ENCODE results near the gene GABBR2.

Gene GABBR2

DNA sequence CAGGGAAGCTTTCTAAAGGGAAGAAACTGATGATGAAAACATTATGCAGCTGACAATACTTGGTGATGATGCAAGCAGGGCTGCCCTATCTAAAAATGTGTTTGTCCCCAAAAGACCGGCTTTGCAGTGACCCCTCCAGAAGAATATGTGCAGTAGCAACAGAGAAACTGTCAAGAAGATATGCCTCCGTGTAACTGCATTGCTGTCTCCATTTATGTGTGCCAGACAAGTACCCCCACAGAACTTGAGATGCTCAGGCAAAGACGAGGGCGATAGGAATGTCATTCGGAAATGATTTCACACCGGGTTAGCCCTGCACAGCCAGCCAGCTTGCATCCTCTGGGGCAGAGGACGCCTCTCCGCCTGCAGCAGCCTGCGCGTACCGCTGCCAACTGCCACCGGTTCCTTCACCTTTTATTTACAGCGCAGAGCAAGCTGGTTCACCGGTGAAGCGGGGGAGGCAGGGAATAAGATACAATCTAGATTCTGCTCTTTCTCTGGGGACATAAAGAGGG, 2.0 kb downstream of the GABBR2 start:
- H3K27ac ChIP-seq: no peak overlapping the region
- H3K4me3 ChIP-seq (ENCODE audit: low read depth, low read length): no peak overlapping the region
- H3K36me3 ChIP-seq (replicated peaks): no peaks in the 10 kb centered on the region
- in situ Hi-C loops (cut with HindIII; ENCODE audit: low pct_ligation_motif_present, low sequenced_read_pairs): no loop called here
- no peak for TF ChIP-seq CTCF (IDR thresholded peaks at IDR 0.05; ENCODE audit: low read depth, low read length, missing control alignments)
- peak; percentile 3 for DNase-seq
- peaks cover 42% of the 10 kb centered on the region for H3K27me3 ChIP-seq (replicated peaks)

DNA sequence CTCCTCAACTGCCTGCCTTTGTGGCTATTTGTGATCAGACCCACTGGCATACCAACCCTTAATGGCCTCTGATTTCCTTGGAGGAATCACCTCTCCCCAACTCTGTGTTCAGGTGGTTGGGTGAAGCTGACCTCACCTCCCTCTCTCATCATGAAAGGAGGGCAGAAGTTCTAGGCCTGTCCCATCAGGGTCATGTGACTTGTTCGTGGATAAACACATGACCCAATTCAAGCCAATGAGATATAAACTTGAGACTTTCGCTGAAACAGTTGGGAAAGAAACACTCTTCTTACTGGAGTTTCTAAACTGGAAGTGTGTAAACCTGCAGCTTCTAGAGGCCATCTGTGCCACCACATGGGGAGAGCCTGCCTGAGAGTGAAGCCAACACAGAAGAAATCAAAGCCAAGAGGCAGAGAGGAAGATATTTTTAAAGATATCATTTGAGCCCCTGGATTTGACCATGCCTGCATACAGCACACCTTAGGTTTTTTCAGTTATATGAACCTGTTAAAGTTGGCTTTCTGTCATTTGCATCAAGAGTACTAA, 5.8 kb downstream of the GABBR2 start:
- in situ Hi-C loops (cut with HindIII; ENCODE audit: low pct_ligation_motif_present, low sequenced_read_pairs): no loop called here
- TF ChIP-seq CTCF (IDR thresholded peaks at IDR 0.05; ENCODE audit: low read depth, low read length, missing control alignments): no peak
- Histone ChIP-seq H3K36me3 (replicated peaks) (no peaks in the 10 kb centered on the region), H3K27me3 (replicated peaks) (peaks cover 23% of the 10 kb centered on the region), H3K27ac (no peak overlapping the region), H3K4me3 (ENCODE audit: low read depth, low read length) (no peak overlapping the region)
- no peak for DNase-seq

DNA sequence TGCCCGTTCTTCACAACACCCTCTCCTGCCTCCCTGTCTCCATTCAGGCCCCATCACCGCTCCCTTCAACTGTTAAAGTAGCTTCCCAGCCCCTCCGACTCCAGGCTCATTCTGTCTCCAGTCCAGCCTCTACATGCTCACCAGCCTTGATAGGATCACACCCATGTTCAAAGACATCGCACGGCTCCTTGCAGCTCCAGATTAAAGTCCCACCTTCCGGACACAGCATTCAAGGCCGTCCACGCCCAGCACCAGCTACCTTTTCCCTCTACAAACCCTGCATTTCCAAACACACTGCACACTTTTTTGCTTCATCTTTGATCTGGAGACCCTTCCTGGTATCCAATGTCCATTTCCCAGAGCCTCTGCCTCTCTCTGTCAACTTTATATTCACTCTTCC, 6.4 kb downstream of the GABBR2 start:
- in situ Hi-C loops (cut with HindIII; ENCODE audit: low pct_ligation_motif_present, low sequenced_read_pairs): no loop called here

GRCh38 chr9:98701576-98701975, 7.2 kb downstream of the GABBR2 start:
- TF ChIP-seq CTCF (IDR thresholded peaks at IDR 0.05; ENCODE audit: low read depth, low read length, missing control alignments): no peak
- in situ Hi-C loops (cut with HindIII; ENCODE audit: low pct_ligation_motif_present, low sequenced_read_pairs): no loop called here

More for the DNA sequence above, 6.4 kb downstream of the GABBR2 start:
- TF ChIP-seq CTCF (IDR thresholded peaks at IDR 0.05; ENCODE audit: low read depth, low read length, missing control alignments): no peak
- Histone ChIP-seq H3K27ac (no peak overlapping the region), H3K27me3 (replicated peaks) (peaks cover 17% of the 10 kb centered on the region), H3K4me3 (ENCODE audit: low read depth, low read length) (no peak overlapping the region), H3K36me3 (replicated peaks) (no peaks in the 10 kb centered on the region)
- DNase-seq: no peak

DNA sequence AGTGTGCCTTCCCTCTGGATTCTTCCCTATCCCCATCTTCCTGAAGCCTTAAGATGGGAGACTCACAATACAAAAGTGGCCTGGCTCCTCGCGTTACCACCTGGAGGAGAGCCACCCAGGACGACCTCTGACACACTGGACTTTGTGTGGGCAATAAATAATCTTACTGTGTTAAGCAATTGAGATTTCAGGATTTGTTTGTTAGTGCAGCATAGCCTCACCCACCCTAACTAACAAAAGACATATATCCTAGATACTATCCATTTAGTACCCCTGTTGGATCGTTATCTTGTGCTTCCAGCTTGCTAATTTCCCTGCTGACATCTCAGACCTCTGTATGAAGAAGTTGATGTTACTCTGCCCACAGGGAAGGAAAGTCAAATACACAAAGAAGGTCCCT, 7.9 kb downstream of the GABBR2 start:
- Histone ChIP-seq H3K27me3 (replicated peaks) (peaks cover 6% of the 10 kb centered on the region), H3K4me3 (ENCODE audit: low read depth, low read length) (no peak overlapping the region), H3K36me3 (replicated peaks) (no peaks in the 10 kb centered on the region), H3K27ac (no peak overlapping the region)
- no peak for DNase-seq
- in situ Hi-C loops (cut with HindIII; ENCODE audit: low pct_ligation_motif_present, low sequenced_read_pairs): no loop called here
- no peak for TF ChIP-seq CTCF (IDR thresholded peaks at IDR 0.05; ENCODE audit: low read depth, low read length, missing control alignments)

More at GRCh38 chr9:98701576-98701975, 7.2 kb downstream of the GABBR2 start:
- DNase-seq: no peak
- Histone ChIP-seq H3K27me3 (replicated peaks) (peaks cover 9% of the 10 kb centered on the region), H3K27ac (no peak overlapping the region), H3K36me3 (replicated peaks) (no peaks in the 10 kb centered on the region), H3K4me3 (ENCODE audit: low read depth, low read length) (no peak overlapping the region)

DNA sequence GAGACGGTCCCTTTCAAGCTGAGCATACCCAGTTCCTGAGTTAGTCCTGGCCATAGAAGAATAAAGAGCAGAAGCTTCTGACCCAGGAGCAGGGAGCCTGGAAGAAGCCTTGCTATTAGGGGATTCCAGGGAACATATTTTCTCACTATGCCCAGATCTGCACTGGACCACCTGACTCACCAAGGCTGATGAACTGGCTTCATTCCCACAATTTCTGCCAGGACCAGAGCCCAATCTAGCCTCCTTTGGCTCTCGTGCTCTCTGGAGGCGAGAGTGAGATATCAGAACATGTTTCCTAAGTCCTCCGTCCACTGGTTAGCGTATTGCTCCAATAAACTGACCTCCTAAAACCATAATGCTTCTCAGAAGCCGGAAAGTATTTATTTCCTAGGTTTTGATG, 9.9 kb downstream of the GABBR2 start:
- H3K4me3 ChIP-seq (ENCODE audit: low read depth, low read length): no peak overlapping the region
- in situ Hi-C loops (cut with HindIII; ENCODE audit: low pct_ligation_motif_present, low sequenced_read_pairs): no loop called here
- H3K36me3 ChIP-seq (replicated peaks): no peaks in the 10 kb centered on the region
- no peak for DNase-seq
- H3K27ac ChIP-seq: no peak overlapping the region
- peaks cover 4% of the 10 kb centered on the region for H3K27me3 ChIP-seq (replicated peaks)
- no peak for TF ChIP-seq CTCF (IDR thresholded peaks at IDR 0.05; ENCODE audit: low read depth, low read length, missing control alignments)

Data from brain microvascular endothelial cell (primary cell).